CD4-positive, alpha-beta T cell treated with Interleukin-2 at 100 ng/mL for 4 hours (primary cell): ENCODE data around the gene BOD1L2.

Experiments used
- DNase-seq: peaks from one replicate; pipeline ENCODE4 v3.0.0-alpha.2; 2020; ENCODE audit warnings: low spot score

Gene BOD1L2

GRCh38 chr18:57146956-57147636, at the start of gene BOD1L2:
BOD1L2 (plus strand) TSS chr18:57147087; CDS start chr18:57147313, 226 bp downstream.
- no peak for DNase-seq

DNA sequence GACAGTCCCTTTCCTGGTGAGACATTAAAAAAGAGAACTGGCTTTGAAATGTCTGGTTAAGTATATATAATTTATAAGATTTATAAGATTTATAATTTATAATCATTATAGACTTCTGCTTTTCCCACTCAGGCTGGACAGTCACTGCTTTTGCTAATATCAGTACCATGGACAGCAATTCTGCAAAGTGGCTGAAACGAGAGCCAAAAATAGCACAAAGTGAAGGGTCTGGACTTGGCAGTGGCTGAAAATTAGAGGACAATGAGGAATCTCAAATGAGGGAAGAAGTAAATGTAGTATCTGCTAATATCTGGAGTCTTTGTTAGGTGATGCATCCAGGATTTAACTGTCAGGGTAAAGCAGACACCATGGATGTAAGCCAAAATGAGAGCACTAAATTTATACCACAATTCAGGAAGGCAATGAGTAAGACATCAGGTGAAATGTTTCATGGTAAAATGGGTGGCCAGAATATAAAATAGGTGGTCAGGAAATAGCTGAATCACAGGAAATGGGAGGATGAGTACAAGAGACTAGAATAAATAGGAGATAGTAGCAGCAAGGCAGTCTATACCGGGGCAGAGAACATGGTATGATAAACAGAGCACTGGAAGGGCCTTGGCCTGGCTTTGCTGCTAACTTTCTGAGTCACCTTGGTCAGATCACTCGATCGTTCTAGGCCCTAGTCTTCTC, 39.6 kb upstream of the BOD1L2 start:
- DNase-seq = no peak

GRCh38 chr18:57110290-57110689, 36.6 kb upstream of the BOD1L2 start:
- no peak for DNase-seq

- no peak for DNase-seq
These were observed 33.0 kb upstream of the BOD1L2 start for GRCh38 chr18:57113799-57114420.

- DNase-seq = no peak
These were observed 30.2 kb upstream of the BOD1L2 start for GRCh38 chr18:57116598-57117132.

GRCh38 chr18:57121542-57122112, 25.3 kb upstream of the BOD1L2 start:
- no peak for DNase-seq

- DNase-seq = no peak
These were observed 23.9 kb upstream of the BOD1L2 start for GRCh38 chr18:57122936-57123510.

DNA sequence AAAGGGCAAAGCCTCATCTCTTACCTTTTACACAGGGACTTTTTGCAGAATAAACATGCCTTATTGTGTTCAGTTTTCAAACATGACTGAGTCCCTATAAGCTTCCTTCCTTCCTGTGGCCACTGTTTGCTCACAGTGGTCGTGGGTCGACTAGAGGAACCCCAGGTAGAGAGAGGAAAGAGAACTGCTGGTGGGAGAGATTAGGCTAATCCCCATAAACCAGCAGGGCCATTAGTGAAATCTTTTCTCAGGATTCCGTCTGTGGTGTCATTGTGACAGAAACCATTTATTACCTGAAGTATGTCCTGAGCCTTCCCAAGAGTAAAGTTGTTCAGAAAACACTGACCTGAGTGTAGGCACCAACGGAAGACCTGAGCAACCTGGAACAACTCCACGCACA, 21.3 kb upstream of the BOD1L2 start:
- DNase-seq = no peak

GRCh38 chr18:57128220-57128932, 18.5 kb upstream of the BOD1L2 start:
- DNase-seq = no peak

- no peak for DNase-seq
These were observed 15.8 kb upstream of the BOD1L2 start for GRCh38 chr18:57131101-57131500.

DNA sequence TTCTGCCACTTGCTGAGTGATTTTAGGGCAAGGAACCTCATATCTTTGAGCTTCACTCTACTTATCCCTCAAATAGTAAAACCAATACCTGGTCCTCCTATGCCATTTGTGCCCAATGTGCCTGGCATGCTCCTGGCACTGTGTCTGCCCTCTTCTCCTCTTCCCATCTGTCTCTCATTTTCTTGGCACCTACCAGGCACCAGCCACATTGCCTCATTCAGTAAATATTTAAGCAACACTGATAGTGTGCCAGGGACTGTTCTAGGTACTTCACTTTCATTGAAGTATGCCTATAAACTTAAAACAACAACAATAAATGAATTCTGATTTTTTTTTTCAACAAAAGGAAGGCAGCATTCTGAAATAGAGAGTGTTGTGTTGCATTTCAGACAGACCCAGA, 15.1 kb upstream of the BOD1L2 start:
- DNase-seq = no peak

DNA sequence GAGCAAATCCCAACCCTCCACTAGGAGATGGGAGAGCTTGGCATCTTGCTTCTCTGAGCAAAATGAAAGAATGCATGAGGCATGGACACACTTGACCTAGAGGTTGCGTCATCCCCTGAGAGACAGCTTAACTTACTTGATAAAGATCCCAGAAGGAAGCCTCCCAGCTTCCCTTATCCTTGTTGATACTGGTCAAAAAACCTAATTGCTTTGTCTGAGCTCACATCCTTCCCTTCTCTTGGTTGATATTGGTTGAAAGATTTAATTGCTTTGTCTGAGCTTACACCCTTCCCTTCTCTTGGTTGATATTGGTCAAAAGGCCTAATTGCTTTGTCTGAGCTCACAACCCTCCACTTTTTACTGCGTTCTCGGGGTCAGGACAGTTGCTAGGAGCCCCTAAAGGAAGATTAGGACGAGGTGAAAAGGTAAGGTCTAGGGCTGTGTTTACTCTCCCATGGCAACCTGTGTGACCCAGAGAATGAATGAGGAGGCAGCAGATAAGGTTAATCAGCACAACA, 12.2 kb upstream of the BOD1L2 start:
- DNase-seq = no peak

- no peak for DNase-seq
These were observed 11.2 kb upstream of the BOD1L2 start for GRCh38 chr18:57135699-57136098.

- no peak for DNase-seq
These were observed 9.0 kb upstream of the BOD1L2 start for GRCh38 chr18:57137847-57138246.

DNA sequence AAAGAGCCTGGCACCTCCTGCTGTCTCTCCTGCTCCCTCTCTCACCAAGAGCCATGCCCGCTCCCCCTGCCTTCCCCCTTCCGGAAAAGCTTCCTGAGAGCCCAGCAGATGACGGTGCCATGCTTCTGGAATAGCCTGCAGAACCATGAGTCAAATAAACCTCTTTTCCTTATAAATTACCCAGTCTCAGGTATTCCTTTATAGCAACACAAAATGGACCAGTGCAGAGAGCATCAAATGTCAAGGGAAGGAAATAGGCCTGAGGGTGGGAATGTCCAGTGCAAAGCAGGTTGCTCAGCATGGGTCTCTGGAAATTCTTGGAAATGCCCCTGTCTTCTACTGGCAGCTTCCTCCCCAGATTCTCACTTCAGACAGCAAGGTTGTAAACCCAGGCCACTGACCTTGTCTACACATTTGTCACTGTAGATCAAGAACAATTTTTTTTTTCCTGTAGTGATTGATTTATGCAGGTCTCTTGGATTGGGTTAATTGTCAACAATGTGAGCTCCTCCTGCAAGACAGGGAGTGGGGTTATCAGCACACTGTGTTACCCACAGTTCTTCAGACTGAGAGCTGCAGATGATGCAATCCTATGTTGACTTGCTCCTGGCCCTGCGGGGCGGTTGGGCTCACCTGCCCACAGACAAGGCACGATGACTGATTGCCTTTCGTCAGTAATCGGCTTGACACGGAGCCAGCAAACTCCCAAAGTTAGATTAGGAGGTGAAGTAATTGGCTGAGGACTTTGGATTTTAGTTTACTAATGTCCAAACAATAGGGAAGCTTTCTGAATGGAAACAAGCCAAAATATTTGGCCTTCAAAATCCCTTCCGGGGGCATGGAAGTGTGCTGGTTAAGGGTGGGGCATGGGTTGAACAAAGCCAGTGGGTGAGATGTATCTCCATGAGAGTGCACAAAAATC, 5.4 kb upstream of the BOD1L2 start:
- DNase-seq = no peak

DNA sequence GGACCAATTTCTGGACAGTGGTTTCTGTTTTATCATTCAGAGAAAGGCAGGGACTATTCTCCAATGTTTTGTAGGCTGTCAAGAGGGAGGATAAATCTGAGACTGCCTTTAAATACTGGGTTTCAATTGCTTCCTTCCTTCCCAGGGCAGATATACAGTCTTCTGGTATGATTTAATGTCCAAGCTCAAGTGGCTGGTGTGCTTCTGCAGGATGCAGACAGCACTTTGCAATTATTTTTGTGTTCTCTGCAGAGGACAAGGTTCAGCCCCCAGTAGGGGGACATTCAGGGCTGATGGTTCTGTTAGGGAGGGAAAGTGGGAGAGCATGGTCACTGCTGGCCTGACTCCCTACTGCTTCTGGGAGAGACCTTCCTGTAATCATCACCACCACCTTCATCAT, 4.6 kb upstream of the BOD1L2 start:
- no peak for DNase-seq

DNA sequence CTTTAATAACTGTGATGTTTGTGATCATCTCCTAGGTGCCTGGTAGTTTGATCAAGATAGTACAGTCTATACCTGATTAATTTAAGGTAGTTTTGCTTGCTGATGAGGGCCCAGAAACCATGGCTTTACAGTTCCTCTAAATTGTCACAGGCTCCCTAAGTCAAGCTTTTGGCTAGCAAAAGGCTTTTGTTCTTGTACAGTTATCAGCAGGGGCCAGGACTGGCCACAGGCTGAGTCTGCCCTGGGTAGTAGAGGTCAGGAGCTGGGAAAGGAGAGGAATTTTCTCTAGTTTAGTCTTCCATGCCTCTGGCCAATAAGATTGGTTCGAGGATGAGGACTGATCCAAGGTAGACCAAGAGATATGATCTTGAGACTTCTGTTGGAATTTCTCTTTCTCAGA, 3.6 kb upstream of the BOD1L2 start:
- DNase-seq = no peak

- DNase-seq = no peak
These were observed 1.4 kb downstream of the BOD1L2 start for GRCh38 chr18:57148263-57148662.

GRCh38 chr18:57149051-57149450, 2.2 kb downstream of the BOD1L2 start:
- no peak for DNase-seq

DNA sequence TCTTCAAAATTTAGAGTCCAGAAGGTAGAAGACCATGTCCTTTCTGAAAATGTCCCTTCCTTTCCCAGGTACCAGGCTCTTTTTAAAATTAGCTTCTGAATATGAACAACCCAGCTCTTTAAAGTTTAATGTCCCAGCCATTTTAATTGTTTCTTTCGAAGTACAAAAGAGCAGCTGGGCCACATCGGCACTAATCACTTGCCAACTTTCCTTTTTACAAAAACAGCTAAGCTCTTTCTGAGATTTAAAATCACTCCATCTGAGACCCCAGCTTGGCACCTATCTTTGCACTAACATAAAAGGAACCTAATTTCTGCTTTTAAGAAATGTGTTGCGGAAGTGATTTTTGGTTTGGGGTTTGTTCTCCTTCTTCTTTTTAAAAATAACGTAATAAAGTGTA, 2.6 kb downstream of the BOD1L2 start:
- no peak for DNase-seq
